Skeletal muscle satellite cell (primary cell): Measurements from ENCODE around the gene TSPAN7.

Experiments
- H3K27me3 ChIP-seq: 2 replicates; pipeline ENCODE4 v1.7.0; 2013; ENCODE audit warnings: low read length; ENCODE audit not compliant: control insufficient read depth, insufficient read depth
- H3K36me3 ChIP-seq: 2 replicates; pipeline ENCODE4 v1.7.0; 2013; ENCODE audit warnings: mild to moderate bottlenecking, control low read depth, low read length; ENCODE audit not compliant: insufficient read depth
- H3K4me1 ChIP-seq: 2 replicates; pipeline ENCODE4 v1.7.0; 2013; ENCODE audit warnings: low read length; ENCODE audit not compliant: control insufficient read depth, insufficient read depth
- H3K4me2 ChIP-seq: 2 replicates; pipeline ENCODE4 v1.7.0; 2013; ENCODE audit warnings: mild to moderate bottlenecking, low read length
- H3K4me3 ChIP-seq: 2 replicates; pipeline ENCODE4 v1.7.0; 2013; ENCODE audit warnings: low read length
- H3K9ac ChIP-seq: 2 replicates; pipeline ENCODE4 v1.7.0; 2013; ENCODE audit warnings: mild to moderate bottlenecking, low read depth, low read length, moderate library complexity
- H3K9me3 ChIP-seq: replicated peaks from 2 replicates; pipeline ENCODE4 v1.7.0; 2013; ENCODE audit warnings: mild to moderate bottlenecking, control low read depth, low read length

Gene TSPAN7

DNA sequence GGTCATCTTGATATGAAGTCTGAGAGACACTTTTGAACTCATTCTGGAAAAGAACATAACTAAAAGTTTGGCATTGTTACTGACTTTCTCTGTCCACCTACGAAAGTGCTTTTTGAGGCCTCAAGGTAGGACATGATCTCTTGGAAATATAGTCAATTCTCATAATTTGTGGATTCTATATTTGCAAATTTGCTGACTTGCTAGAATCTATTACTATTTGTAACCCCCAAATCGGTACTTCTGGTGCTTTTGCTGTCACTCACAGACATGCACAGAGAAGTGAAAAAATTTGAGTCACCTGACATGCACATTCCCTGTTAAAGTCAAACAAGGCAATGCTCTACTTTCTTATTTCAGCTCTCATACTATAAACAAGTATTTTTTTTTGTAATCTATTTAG is 35.6 kb downstream of the TSPAN7 start:
- no peaks in the 10 kb centered on the region for H3K4me1 ChIP-seq
- H3K36me3 ChIP-seq: no peaks in the 10 kb centered on the region
- no peak overlapping the region for H3K4me2 ChIP-seq
- H3K4me3 ChIP-seq: no peak overlapping the region
- no peak overlapping the region for H3K9ac ChIP-seq
- H3K9me3 ChIP-seq: no peaks in the 10 kb centered on the region
- peaks cover 7% of the 10 kb centered on the region for H3K27me3 ChIP-seq

DNA sequence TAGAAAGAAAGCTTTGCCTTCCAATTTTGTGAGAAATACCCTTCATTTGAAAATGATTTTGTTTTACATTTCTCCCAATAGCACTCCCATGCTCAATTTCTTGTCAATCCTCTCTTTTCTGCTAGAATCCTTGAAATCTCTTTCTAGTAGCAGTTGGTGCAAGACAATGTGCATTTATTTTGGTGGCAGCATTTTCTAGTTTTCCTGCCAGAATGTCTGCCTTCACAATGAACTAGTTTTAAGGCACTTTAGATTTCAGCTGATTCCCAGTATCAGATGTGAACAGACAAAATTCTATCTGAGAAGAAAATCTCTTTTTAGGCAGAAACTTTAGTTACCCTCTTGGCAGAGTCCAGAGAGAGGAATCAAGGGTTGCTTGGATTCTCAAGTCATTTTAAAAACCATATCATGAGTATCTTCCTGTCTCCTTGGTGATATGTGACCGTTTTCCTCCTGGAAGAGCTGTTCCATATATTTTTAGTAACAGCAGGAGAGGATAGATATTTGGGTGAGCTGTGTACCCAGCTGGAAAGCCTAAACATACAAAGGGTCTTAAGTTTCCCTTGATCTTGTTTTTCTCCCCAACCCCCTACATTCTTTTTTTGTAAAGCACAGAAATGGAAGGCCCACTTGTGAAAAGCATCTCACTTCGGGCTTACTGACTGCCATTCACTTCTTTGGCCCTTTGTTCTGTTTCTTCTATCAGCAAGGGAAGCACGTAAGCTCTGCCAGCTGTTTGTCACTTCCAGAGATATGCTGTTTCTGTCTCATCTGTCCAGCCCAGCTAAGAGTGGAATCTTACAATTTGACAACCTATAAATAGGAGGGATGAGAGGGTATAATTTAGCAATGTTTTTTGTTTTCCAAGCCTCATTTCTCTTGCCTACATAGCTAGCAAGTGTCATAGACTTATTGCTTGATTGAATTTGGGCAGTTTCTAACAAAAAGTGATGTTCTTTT is 38.7 kb downstream of the TSPAN7 start:
- Histone ChIP-seq H3K4me2 (no peak overlapping the region), H3K9me3 (no peaks in the 10 kb centered on the region), H3K9ac (no peak overlapping the region), H3K4me3 (no peak overlapping the region), H3K27me3 (peaks cover 7% of the 10 kb centered on the region), H3K4me1 (no peaks in the 10 kb centered on the region), H3K36me3 (no peaks in the 10 kb centered on the region)

DNA sequence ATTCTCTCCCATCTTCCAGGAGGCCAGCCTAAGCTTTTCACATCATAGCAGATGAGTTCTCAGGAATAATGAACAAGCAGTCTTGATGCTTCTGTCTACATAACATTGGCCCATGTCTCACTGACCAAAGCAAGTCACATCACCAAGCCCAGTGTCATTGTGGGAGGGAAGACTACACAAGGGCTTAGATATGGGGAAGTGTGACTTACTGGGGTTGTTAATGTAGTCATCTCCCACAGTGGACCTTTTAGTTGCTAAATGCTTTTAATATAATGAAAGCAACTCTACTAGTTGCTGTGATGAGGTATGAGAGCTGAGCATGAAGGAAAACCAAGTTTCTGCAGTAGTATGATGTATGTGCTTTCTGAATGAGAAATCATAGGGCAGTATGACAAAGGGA is 40.5 kb downstream of the TSPAN7 start:
- Histone ChIP-seq H3K4me1 (no peaks in the 10 kb centered on the region), H3K4me3 (no peak overlapping the region), H3K27me3 (peaks cover 7% of the 10 kb centered on the region), H3K9ac (no peak overlapping the region), H3K4me2 (no peak overlapping the region), H3K36me3 (no peaks in the 10 kb centered on the region), H3K9me3 (no peaks in the 10 kb centered on the region)

DNA sequence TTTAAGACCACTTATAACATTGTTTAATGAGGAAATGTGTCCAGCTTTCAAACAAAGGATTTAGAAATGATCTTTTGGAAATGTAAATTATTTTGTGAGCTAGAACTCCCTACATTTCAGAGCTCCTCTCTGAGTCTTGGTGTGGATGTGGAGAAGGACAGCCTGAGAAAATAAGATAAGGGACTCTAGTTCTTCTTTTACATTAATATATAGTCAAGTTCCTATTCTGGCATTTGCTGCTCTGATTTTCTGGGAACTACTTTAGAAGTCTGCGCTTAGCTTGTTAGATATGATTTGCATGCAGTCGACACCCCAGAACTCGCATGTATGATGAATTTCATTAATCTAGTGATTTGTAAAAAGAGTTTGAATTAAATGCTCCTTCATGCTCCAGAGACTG is 45.5 kb downstream of the TSPAN7 start:
- Histone ChIP-seq H3K4me2 (no peak overlapping the region), H3K9ac (no peak overlapping the region), H3K4me1 (no peaks in the 10 kb centered on the region), H3K9me3 (no peaks in the 10 kb centered on the region), H3K36me3 (no peaks in the 10 kb centered on the region), H3K27me3 (no peaks in the 10 kb centered on the region), H3K4me3 (no peak overlapping the region)

- Histone ChIP-seq H3K4me1 (no peaks in the 10 kb centered on the region), H3K4me2 (no peak overlapping the region), H3K9me3 (no peaks in the 10 kb centered on the region), H3K4me3 (no peak overlapping the region), H3K9ac (no peak overlapping the region), H3K27me3 (no peaks in the 10 kb centered on the region), H3K36me3 (no peaks in the 10 kb centered on the region)
These were observed 46.6 kb downstream of the TSPAN7 start for GRCh38 chrX:38607976-38608375.

DNA sequence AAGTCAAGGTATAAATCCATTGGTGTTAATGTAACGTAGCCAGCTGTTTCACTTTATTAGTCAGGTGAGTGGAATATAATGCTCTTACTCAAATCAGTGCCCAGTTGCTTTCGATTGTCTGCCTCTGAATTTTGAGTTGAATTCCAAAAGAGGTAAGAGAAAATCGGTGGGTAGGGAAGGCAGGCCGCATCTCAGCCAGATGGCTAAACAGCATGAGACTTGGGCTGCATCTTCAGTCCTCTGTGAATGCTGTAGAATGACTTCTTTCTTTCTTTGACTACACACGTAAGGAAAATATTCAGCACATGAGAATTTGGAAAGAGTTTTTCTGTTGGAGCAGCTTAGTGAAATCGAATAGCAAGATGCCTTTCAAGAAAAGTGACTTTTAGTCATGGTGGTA is 49.5 kb downstream of the TSPAN7 start:
- no peaks in the 10 kb centered on the region for H3K36me3 ChIP-seq
- H3K9ac ChIP-seq: no peak overlapping the region
- H3K4me1 ChIP-seq: no peaks in the 10 kb centered on the region

DNA sequence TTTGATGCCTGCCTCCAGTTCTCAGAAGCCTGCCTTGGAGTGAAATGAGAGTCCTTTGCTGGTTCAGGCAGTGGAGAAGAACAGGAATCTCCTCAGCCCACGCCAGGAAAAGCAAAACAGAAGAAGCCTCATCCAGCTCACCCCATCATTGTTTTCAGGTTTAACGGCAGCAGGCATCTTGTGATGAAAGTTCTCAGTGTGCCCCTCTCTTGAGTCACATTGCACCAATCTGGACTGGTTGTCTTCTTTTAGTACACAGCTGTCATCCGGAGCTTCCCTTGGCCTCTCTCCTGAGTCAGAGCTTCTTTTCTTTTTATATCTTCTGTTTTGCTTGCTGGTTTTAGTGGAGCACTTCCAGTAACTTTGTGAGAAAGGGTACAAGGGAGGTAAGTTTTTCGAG is 50.9 kb downstream of the TSPAN7 start:
- Histone ChIP-seq H3K9me3 (no peaks in the 10 kb centered on the region), H3K36me3 (no peaks in the 10 kb centered on the region), H3K9ac (no peak overlapping the region), H3K4me3 (no peak overlapping the region), H3K27me3 (peaks cover 8% of the 10 kb centered on the region), H3K4me1 (no peaks in the 10 kb centered on the region), H3K4me2 (no peak overlapping the region)

More for the DNA sequence above, 49.5 kb downstream of the TSPAN7 start:
- Histone ChIP-seq H3K9me3 (no peaks in the 10 kb centered on the region), H3K27me3 (peaks cover 6% of the 10 kb centered on the region), H3K4me2 (no peak overlapping the region), H3K4me3 (no peak overlapping the region)

- Histone ChIP-seq H3K27me3 (peaks cover 8% of the 10 kb centered on the region), H3K4me2 (no peak overlapping the region), H3K4me1 (no peaks in the 10 kb centered on the region), H3K4me3 (no peak overlapping the region), H3K9me3 (no peaks in the 10 kb centered on the region), H3K9ac (no peak overlapping the region), H3K36me3 (no peaks in the 10 kb centered on the region)
These were observed 53.1 kb downstream of the TSPAN7 start for GRCh38 chrX:38614485-38614884.

- no peak overlapping the region for H3K4me2 ChIP-seq
- H3K36me3 ChIP-seq: no peaks in the 10 kb centered on the region
- peaks cover 10% of the 10 kb centered on the region for H3K27me3 ChIP-seq
- H3K4me3 ChIP-seq: no peak overlapping the region
- no peaks in the 10 kb centered on the region for H3K9me3 ChIP-seq
- H3K4me1 ChIP-seq: no peaks in the 10 kb centered on the region
- H3K9ac ChIP-seq: no peak overlapping the region
These were observed 55.6 kb downstream of the TSPAN7 start for GRCh38 chrX:38616904-38617303.

- Histone ChIP-seq H3K9me3 (no peaks in the 10 kb centered on the region), H3K27me3 (peaks cover 10% of the 10 kb centered on the region), H3K36me3 (no peaks in the 10 kb centered on the region), H3K9ac (no peak overlapping the region), H3K4me3 (no peak overlapping the region), H3K4me1 (no peaks in the 10 kb centered on the region), H3K4me2 (no peak overlapping the region)
These were observed 56.8 kb downstream of the TSPAN7 start for GRCh38 chrX:38618180-38618579.

DNA sequence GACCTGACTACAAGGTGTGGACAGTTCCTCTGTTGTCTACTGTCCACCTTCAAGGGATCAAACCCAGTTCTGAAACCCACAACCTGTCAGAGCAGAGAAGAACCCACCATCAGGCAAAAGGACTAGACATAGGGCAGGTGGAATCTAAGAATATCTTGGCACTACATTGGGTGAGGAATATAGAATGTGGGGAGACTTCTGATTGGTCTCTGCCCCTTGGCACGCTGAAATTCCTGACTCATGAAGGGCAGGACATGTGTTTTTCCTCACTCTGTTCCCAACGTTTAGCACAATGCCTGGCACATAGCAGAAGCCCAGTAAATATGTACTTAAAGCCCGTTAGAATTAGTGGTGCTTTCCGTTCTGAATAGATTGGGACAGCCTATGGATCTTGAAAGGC is 59.3 kb downstream of the TSPAN7 start:
- H3K4me2 ChIP-seq: no peak overlapping the region
- H3K4me3 ChIP-seq: no peak overlapping the region
- no peaks in the 10 kb centered on the region for H3K9me3 ChIP-seq
- H3K4me1 ChIP-seq: no peaks in the 10 kb centered on the region
- no peaks in the 10 kb centered on the region for H3K36me3 ChIP-seq
- H3K27me3 ChIP-seq: peaks cover 9% of the 10 kb centered on the region
- H3K9ac ChIP-seq: no peak overlapping the region

DNA sequence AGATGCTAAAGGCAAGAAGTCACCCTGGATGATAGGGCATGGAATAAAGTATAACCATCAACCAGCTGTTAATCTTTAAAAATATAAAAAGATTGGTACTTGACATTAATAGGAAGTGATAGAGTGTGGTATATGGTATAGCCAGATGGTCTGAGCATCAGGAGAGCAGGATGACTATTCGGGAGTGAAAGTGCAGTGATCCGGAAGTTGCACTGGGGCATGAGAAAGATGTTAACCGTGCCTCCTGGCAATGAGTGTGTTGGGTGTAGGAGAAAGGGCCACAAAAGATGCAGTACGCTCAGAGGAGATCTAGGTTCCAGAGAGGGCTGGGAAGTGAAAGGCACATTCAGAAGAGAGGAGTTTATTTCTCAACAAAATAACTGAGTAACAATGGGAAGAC is 65.0 kb downstream of the TSPAN7 start:
- no peaks in the 10 kb centered on the region for H3K4me1 ChIP-seq
- H3K36me3 ChIP-seq: no peaks in the 10 kb centered on the region
- H3K4me3 ChIP-seq: no peak overlapping the region
- no peak overlapping the region for H3K4me2 ChIP-seq
- peaks cover 5% of the 10 kb centered on the region for H3K27me3 ChIP-seq
- H3K9me3 ChIP-seq: no peaks in the 10 kb centered on the region
- no peak overlapping the region for H3K9ac ChIP-seq
